GM19463 (cell line): Measurements from ENCODE around the gene CES4A.
A peak's percentile ranks its signal among the peaks of the same experiment; 100 is the strongest.
"Not testable (repeated sequence)": the region's sequence is repeated elsewhere in the genome, so short reads cannot be mapped to it uniquely, and the experiment has no call there.

Experiments used
- ATAC-seq: cut with Tn5 transposase; IDR thresholded peaks from one replicate; pipeline ENCODE4 v1.9.1; 2021; ENCODE audit warnings: mild to moderate bottlenecking, moderate library complexity; ENCODE audit not compliant: unreplicated experiment

CES4A gene

GRCh38 chr16:66983033-66983432, 5.4 kb upstream of the CES4A start:
- no peak for ATAC-seq

GRCh38 chr16:66984892-66985311, 3.5 kb upstream of the CES4A start:
- no peak for ATAC-seq

GRCh38 chr16:66986559-66986958, 1.8 kb upstream of the CES4A start:
- ATAC-seq, result no peak

GRCh38 chr16:66991545-66992077, 3.2 kb downstream of the CES4A start:
- ATAC-seq, result no peak

- ATAC-seq, result not testable (repeated sequence)
Observed at GRCh38 chr16:66993558-66993957, 5.2 kb downstream of the CES4A start.

GRCh38 chr16:66996324-66996982, 8.1 kb downstream of the CES4A start:
- no peak for ATAC-seq

- no peak for ATAC-seq
Observed at GRCh38 chr16:66996983-66997358, 8.6 kb downstream of the CES4A start.

- no peak for ATAC-seq
Observed at GRCh38 chr16:67000384-67001351, 12.3 kb downstream of the CES4A start.

GRCh38 chr16:67001726-67002125, 13.3 kb downstream of the CES4A start:
- ATAC-seq, result no peak

GRCh38 chr16:67006930-67007658, 18.7 kb downstream of the CES4A start:
- ATAC-seq, result no peak

- ATAC-seq, result no peak
Observed at GRCh38 chr16:67009158-67009557, 20.8 kb downstream of the CES4A start.

- ATAC-seq, result no peak
Observed at GRCh38 chr16:67011274-67011673, 22.9 kb downstream of the CES4A start.

GRCh38 chr16:67013233-67013822, 24.9 kb downstream of the CES4A start:
- no peak for ATAC-seq

GRCh38 chr16:67013823-67014633, 25.6 kb downstream of the CES4A start:
- ATAC-seq, result peak; percentile 54

- ATAC-seq, result no peak
Observed at GRCh38 chr16:67014634-67015312, 26.4 kb downstream of the CES4A start.

- ATAC-seq, result no peak
Observed at GRCh38 chr16:67015313-67015731, 26.9 kb downstream of the CES4A start.

- ATAC-seq, result no peak
Observed at GRCh38 chr16:67016143-67016542, 27.8 kb downstream of the CES4A start.

- ATAC-seq, result no peak
Observed at GRCh38 chr16:67016681-67017420, 28.5 kb downstream of the CES4A start.

GRCh38 chr16:67017421-67017750, 29.0 kb downstream of the CES4A start:
- no peak for ATAC-seq
